ENCODE results near the gene ZBTB7A. TPM values are rescaled to one million over a fixed set of nuclear protein-coding genes. Genes with fewer than 3 reads are reported as not detected.
A peak's percentile ranks its signal among the peaks of the same experiment; 100 is the strongest.

Gene ZBTB7A
- total RNA-seq, 1 donor from 2014 or later: 19.1 TPM

- no peak for TF ChIP-seq CTCF (IDR thresholded peaks at IDR 0.05; ENCODE audit: unreplicated experiment)
- Mint-ChIP-seq H3K36me3 (ENCODE audit: insufficient read depth) (peaks cover 26% of the 10 kb centered on the region), H3K27ac (peak overlapping the region; percentile 80), H3K4me3 (ENCODE audit: low read depth) (no peak overlapping the region), H3K4me1 (ENCODE audit: low read depth) (peaks cover 6% of the 10 kb centered on the region), H3K9me3 (ENCODE audit: low read depth) (no peaks in the 10 kb centered on the region), H3K27me3 (no peaks in the 10 kb centered on the region)
- no peak for DNase-seq (ENCODE audit: low spot score, unreplicated experiment)
These were observed 15.3 kb downstream of the ZBTB7A start for GRCh38 chr19:4051175-4052101.

GRCh38 chr19:4049432-4049831 lies 17.3 kb downstream of the ZBTB7A start:
- Mint-ChIP-seq H3K27ac (no peak overlapping the region), H3K4me1 (ENCODE audit: low read depth) (peaks cover 6% of the 10 kb centered on the region), H3K4me3 (ENCODE audit: low read depth) (no peak overlapping the region), H3K27me3 (no peaks in the 10 kb centered on the region), H3K36me3 (ENCODE audit: insufficient read depth) (peaks cover 22% of the 10 kb centered on the region), H3K9me3 (ENCODE audit: low read depth) (no peaks in the 10 kb centered on the region)
- no peak for TF ChIP-seq CTCF (IDR thresholded peaks at IDR 0.05; ENCODE audit: unreplicated experiment)
- DNase-seq (ENCODE audit: low spot score, unreplicated experiment): no peak

- H3K27me3 Mint-ChIP-seq: no peaks in the 10 kb centered on the region
- H3K9me3 Mint-ChIP-seq (ENCODE audit: low read depth): no peaks in the 10 kb centered on the region
- TF ChIP-seq CTCF (IDR thresholded peaks at IDR 0.05; ENCODE audit: unreplicated experiment): no peak
- no peak for DNase-seq (ENCODE audit: low spot score, unreplicated experiment)
- no peak overlapping the region for H3K27ac Mint-ChIP-seq
- H3K4me1 Mint-ChIP-seq (ENCODE audit: low read depth): no peaks in the 10 kb centered on the region
- H3K36me3 Mint-ChIP-seq (ENCODE audit: insufficient read depth): peaks cover 12% of the 10 kb centered on the region
- H3K4me3 Mint-ChIP-seq (ENCODE audit: low read depth): no peak overlapping the region
These were observed 19.6 kb downstream of the ZBTB7A start for GRCh38 chr19:4046946-4047683.

- H3K27ac Mint-ChIP-seq: no peak overlapping the region
- DNase-seq (ENCODE audit: low spot score, unreplicated experiment): no peak
- H3K27me3 Mint-ChIP-seq: no peaks in the 10 kb centered on the region
- no peaks in the 10 kb centered on the region for H3K9me3 Mint-ChIP-seq (ENCODE audit: low read depth)
- peaks cover 12% of the 10 kb centered on the region for H3K36me3 Mint-ChIP-seq (ENCODE audit: insufficient read depth)
- TF ChIP-seq CTCF (IDR thresholded peaks at IDR 0.05; ENCODE audit: unreplicated experiment): no peak
- H3K4me3 Mint-ChIP-seq (ENCODE audit: low read depth): no peak overlapping the region
- H3K4me1 Mint-ChIP-seq (ENCODE audit: low read depth): no peaks in the 10 kb centered on the region
These were observed 20.4 kb downstream of the ZBTB7A start for GRCh38 chr19:4046362-4046691.

GRCh38 chr19:4045597-4046361 lies 20.9 kb downstream of the ZBTB7A start:
- H3K4me1 Mint-ChIP-seq (ENCODE audit: low read depth): no peaks in the 10 kb centered on the region
- DNase-seq (ENCODE audit: low spot score, unreplicated experiment): no peak
- peaks cover 8% of the 10 kb centered on the region for H3K36me3 Mint-ChIP-seq (ENCODE audit: insufficient read depth)

More at GRCh38 chr19:4045597-4046361, 20.9 kb downstream of the ZBTB7A start:
- no peak overlapping the region for H3K27ac Mint-ChIP-seq
- no peaks in the 10 kb centered on the region for H3K27me3 Mint-ChIP-seq
- no peak overlapping the region for H3K4me3 Mint-ChIP-seq (ENCODE audit: low read depth)
- no peaks in the 10 kb centered on the region for H3K9me3 Mint-ChIP-seq (ENCODE audit: low read depth)
- TF ChIP-seq CTCF (IDR thresholded peaks at IDR 0.05; ENCODE audit: unreplicated experiment): no peak

Data from progenitor cell of endocrine pancreas (in vitro differentiated cells).